Activated CD4-positive, alpha-beta memory T cell treated with anti-CD3 and anti-CD28 coated beads, Interleukin-2, amount 10 ng/mL, durations not matched to agents 7 days and 5 days (primary cell): ENCODE results near the gene FGF7. TPM values are rescaled to one million over a fixed set of nuclear protein-coding genes. Genes with fewer than 3 reads are reported as not detected.
"Not testable (repeated sequence)": the region's sequence is repeated elsewhere in the genome, so short reads cannot be mapped to it uniquely, and the experiment has no call there.

ENCODE experiments used
- CTCF ChIA-PET: fragments of 350-600 bp; sonication (Branson Sonifier 250); formaldehyde crosslinking; loops from one replicate; lab custom pipeline; 2021; ENCODE audit warnings: antibody characterized with exemption, inconsistent platforms; lab: Charles Lee
- POLR2A ChIA-PET: fragments of 350-600 bp; sonication (Branson Sonifier 250); formaldehyde crosslinking; loops from one replicate; lab custom pipeline; 2021; ENCODE audit warnings: antibody characterized with exemption; lab: Charles Lee
- DNase-seq: peaks from one replicate; pipeline ENCODE4 v3.0.0-alpha.2; 2020
- H3K27ac Mint-ChIP-seq: one replicate; pipeline ENCODE4 v1.8.0; 2021; ENCODE audit warnings: mild to moderate bottlenecking, mixed read lengths
- H3K27me3 Mint-ChIP-seq: one replicate; pipeline ENCODE4 v1.8.0; 2021; ENCODE audit warnings: mixed read lengths
- H3K36me3 Mint-ChIP-seq: one replicate; pipeline ENCODE4 v1.8.0; 2021; ENCODE audit warnings: low read depth, mixed read lengths
- H3K4me1 Mint-ChIP-seq: one replicate; pipeline ENCODE4 v1.8.0; 2021; ENCODE audit warnings: mixed read lengths
- H3K4me3 Mint-ChIP-seq: one replicate; pipeline ENCODE4 v1.8.0; 2021; ENCODE audit warnings: mild to moderate bottlenecking, mixed read lengths
- H3K9me3 Mint-ChIP-seq: one replicate; pipeline ENCODE4 v1.8.0; 2021; ENCODE audit warnings: mixed read lengths
- total RNA-seq, 2 experiments: library from RNA; stranded (reverse); gene quantifications; one replicate each; pipeline ENCODE4 v1.2.3, GENCODE V29; 2021

Gene FGF7, protein sequence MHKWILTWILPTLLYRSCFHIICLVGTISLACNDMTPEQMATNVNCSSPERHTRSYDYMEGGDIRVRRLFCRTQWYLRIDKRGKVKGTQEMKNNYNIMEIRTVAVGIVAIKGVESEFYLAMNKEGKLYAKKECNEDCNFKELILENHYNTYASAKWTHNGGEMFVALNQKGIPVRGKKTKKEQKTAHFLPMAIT
- not detected for total RNA-seq

DNA sequence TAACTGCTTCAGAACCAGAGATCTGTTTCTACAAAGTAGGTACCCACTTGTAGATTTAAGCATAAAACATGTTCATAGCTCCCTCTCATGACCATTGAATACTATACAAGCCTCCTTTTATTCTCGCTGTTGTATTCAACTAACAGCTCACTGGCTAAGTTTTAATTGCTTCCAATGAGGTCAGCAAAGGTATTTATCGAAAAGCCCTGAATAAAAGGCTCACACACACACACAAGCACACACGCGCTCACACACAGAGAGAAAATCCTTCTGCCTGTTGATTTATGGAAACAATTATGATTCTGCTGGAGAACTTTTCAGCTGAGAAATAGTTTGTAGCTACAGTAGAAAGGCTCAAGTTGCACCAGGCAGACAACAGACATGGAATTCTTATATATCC lies at the start of gene FGF7:
Gene FGF7 (plus strand): TSS at position 222 of the 400 bp plus-strand sequence. CDS start 1,056 bp downstream, outside the sequence.
- ChIA-PET CTCF (interaction anchor here (0.8 to 4.5 kb wide), 9 partner anchors 11 to 905 kb away, joined by 3 to 61 read pairs (median 5); no protein-coding TSS in a partner anchor), POLR2A (no interaction called here)
- Mint-ChIP-seq H3K27me3 (peaks cover 12% of the 10 kb centered on the region), H3K4me1 (no peaks in the 10 kb centered on the region), H3K27ac (no peak within 1 kb of the TSS), H3K9me3 (no peaks in the 10 kb centered on the region), H3K4me3 (no peak within 1 kb of the TSS), H3K36me3 (no peaks in the 10 kb centered on the region)
- no peak for DNase-seq

DNA sequence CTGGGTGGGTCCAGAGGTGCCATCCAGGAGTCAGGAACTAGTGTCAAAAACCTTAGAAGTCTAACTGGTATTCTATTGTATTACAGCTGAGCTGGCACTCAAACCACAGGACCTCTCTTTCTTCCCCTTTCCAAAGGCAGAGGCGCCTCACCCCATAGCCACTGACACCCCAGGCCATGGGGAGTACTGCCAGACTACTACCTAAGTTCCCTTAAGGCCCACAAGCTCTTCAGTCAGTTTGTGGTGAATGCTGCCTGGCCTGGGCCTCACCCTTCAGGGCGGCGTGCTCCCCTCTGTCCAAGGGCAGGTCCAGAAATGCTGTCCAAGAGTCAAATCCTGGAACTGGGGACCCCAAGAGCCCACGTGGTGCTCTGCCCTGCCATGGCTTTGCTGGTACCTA lies 43.0 kb upstream of the FGF7 start:
- peaks cover 12% of the 10 kb centered on the region for H3K27me3 Mint-ChIP-seq
- CTCF ChIA-PET, result no interaction called here

DNA sequence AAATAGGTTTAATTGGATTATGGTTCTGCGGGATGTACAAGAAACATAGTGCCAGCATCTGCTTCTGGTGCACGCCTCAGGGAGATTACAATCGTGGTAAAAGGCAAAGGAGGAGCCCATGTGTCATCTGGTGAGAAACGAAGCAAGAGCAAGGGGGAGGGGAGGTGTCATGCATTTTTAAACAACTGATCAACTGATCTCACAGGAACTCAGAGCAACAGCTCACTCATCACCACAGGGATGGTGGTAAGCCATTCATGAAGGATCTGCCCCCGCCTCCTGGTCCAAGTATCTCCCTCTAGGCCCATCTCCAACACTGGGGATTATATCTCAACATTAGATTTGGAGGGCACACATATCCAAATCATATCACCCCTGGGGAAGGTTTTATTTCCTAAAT lies 42.1 kb upstream of the FGF7 start:
- ChIA-PET CTCF (no interaction called here), POLR2A (no interaction called here)
- Mint-ChIP-seq H3K9me3 (no peaks in the 10 kb centered on the region), H3K27me3 (peaks cover 12% of the 10 kb centered on the region), H3K36me3 (no peaks in the 10 kb centered on the region), H3K4me3 (no peak overlapping the region), H3K27ac (no peak overlapping the region), H3K4me1 (no peaks in the 10 kb centered on the region)
- no peak for DNase-seq

More for the DNA sequence above, 43.0 kb upstream of the FGF7 start:
- no peaks in the 10 kb centered on the region for H3K4me1 Mint-ChIP-seq
- POLR2A ChIA-PET, result no interaction called here
- H3K4me3 Mint-ChIP-seq, result no peak overlapping the region
- no peak overlapping the region for H3K27ac Mint-ChIP-seq
- H3K36me3 Mint-ChIP-seq, result no peaks in the 10 kb centered on the region
- no peaks in the 10 kb centered on the region for H3K9me3 Mint-ChIP-seq
- DNase-seq, result no peak

DNA sequence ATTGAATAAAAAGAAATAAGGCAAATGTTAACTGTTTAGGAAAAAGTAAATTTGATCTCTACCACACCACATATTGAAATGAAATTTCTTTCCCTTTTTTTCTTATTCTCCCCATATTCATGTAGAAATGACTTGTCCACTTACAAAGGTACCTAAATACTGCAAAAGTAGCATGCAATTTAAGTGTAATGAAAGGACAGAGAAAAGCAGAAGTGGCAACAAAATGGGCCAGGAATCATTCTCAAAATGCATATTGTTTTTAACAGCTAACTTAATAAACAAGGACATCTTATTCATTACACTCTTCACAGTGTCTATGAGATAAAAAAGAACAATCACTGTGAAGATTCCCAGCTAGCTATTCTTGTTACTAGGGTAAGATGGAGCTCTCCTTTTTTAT lies 40.6 kb upstream of the FGF7 start:
- Mint-ChIP-seq H3K36me3 (no peaks in the 10 kb centered on the region), H3K4me3 (no peak overlapping the region), H3K27me3 (peaks cover 17% of the 10 kb centered on the region), H3K27ac (no peak overlapping the region), H3K4me1 (no peaks in the 10 kb centered on the region), H3K9me3 (no peaks in the 10 kb centered on the region)
- no peak for DNase-seq
- POLR2A ChIA-PET, result no interaction called here
- CTCF ChIA-PET, result no interaction called here

DNA sequence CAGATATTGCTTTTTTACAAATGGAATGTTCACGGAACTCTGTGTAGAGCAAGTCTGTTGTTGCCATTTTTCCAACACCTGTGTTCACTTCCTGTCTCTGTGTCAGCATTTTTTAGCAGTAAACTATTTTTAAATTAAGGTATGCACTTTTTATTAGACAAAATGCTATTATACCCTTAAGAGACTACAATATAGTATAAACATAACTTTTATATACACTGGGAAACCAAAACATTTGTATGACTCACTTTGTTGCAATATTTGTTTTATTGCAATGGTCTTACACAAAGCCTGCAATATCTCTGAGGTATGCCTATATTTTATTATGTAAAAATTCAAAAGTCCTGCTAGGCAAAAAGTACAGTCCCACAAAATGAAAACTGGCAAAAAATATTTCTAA lies 39.8 kb upstream of the FGF7 start:
- ChIA-PET POLR2A (no interaction called here), CTCF (no interaction called here)
- Mint-ChIP-seq H3K4me3 (no peak overlapping the region), H3K36me3 (no peaks in the 10 kb centered on the region), H3K27me3 (peaks cover 20% of the 10 kb centered on the region), H3K9me3 (no peaks in the 10 kb centered on the region), H3K27ac (no peak overlapping the region), H3K4me1 (no peaks in the 10 kb centered on the region)
- DNase-seq, result no peak

DNA sequence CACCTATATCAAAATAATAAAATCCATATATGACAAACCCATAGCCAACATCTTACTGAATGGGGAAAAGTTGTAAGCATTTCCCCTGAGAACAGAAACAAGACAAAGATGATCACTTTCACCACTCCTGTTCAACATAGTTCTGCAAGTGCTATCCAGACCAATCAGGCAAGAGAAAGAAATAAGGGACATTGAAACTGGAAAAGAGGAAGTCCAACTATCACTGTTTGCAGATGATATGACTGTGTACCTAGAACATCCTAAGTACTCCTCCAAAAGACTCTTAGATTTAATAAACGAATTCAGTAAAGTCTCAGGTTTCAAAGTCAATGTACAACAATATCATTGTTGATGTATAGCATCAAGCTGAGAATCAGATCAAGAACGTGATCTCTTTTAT lies 35.6 kb upstream of the FGF7 start:
- POLR2A ChIA-PET, result no interaction called here
- Mint-ChIP-seq H3K27me3 (peaks cover 30% of the 10 kb centered on the region), H3K36me3 (no peaks in the 10 kb centered on the region), H3K4me1 (no peaks in the 10 kb centered on the region), H3K9me3 (no peaks in the 10 kb centered on the region), H3K4me3 (no peak overlapping the region), H3K27ac (no peak overlapping the region)
- DNase-seq, result no peak
- CTCF ChIA-PET, result no interaction called here

DNA sequence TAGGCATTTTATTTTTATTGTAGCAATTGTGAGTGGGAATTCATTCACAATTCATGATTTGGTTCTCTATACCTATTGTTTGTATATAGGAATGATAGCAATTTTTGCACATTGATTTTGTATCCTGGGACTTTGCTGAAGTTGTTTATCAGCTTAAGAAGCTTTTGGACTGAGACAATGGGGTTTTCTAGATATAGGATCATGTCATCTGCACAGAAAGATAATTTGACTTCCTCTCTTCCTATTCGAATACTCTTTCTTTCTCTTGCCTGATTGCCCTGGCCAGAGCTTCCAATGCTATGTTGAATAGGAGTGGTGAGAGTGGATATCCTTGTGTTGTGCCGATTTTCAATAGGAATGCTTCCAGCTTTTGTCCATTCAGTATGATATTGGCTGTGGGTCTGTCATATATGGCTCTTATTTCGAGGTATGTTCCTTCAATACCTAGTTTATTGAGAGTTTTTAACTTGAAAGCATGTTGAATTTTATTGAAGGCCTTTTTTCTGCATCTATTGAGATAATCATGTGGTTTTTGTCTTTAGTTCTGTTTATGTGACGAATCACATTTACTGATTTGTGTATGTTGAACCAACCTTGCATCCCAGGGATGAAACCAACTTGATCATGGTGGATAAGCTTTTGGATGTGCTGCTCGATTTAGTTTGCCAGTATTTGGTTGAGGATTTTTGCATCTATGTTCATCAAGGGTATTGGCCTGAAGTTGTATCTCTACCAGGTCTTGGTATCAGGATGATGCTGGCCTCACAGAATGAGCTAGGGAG lies 20.3 kb upstream of the FGF7 start:
- H3K4me1 Mint-ChIP-seq, H3K36me3 Mint-ChIP-seq, H3K9me3 Mint-ChIP-seq, H3K27ac Mint-ChIP-seq, CTCF ChIA-PET, DNase-seq, POLR2A ChIA-PET, H3K4me3 Mint-ChIP-seq: not testable (repeated sequence)
- H3K27me3 Mint-ChIP-seq, result peaks cover 13% of the 10 kb centered on the region

DNA sequence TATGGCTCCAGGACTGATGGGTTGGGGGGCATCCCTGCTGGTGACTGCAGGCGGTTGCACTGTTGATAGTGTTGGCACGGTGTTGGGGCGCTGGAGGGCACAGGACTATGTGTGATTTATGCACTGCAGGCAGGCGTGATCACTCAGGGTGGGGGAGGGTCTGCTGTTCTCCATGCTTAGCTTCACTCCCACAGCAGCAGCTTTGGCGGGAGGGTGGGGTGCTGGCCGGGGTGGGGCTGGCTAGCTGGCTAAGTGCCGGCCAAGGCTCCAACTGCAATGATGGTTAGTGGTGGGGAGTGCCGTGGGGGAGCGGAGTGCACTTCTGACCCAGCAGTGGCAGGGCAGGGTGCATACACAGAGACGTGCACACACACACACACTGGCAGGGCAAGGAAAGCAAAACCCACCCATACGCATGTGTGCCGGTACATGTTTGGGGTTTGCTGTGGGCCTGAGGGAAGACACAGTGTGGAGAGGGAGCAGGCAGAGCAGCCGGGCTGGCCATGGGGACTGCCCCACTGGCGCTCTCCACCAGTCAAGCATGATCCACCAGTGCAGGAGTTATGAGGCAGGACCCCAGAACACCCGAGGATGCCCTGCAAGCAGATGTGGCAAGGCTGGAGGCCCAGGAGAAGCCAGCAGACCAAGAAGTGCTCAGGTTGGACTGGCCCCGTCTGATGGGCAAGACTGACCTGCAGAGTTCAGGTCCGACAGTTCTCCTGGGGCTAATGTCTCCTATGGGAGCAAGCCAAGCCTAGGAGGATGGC lies 16.5 kb upstream of the FGF7 start:
- Mint-ChIP-seq H3K4me1 (no peaks in the 10 kb centered on the region), H3K27me3 (peaks cover 26% of the 10 kb centered on the region), H3K36me3 (no peaks in the 10 kb centered on the region), H3K4me3 (no peak overlapping the region), H3K9me3 (peaks cover 1% of the 10 kb centered on the region), H3K27ac (no peak overlapping the region)
- POLR2A ChIA-PET, result no interaction called here
- no peak for DNase-seq
- CTCF ChIA-PET, result no interaction called here

DNA sequence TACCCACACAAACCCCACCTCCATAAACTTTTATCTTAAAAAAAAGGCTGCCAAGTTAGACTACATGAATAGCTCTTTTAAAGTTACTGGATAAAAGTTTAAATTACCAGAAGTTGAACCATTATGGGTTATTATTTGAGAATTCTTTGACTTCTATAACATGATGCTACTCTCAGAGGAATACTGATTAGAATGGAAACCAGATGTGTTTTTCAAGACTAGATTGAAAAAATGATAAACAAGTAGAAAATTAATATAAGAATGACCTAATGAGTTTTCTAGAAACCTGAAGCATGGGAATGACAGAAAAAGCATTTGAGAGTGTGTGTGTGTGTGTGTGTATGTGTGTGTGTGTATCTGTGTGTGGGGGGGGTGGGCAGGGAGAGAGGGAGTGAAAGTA lies 12.4 kb upstream of the FGF7 start:
- no peaks in the 10 kb centered on the region for H3K9me3 Mint-ChIP-seq
- no peak for DNase-seq
- H3K27ac Mint-ChIP-seq, result no peak overlapping the region
- no peaks in the 10 kb centered on the region for H3K4me1 Mint-ChIP-seq
- no peaks in the 10 kb centered on the region for H3K36me3 Mint-ChIP-seq
- peaks cover 20% of the 10 kb centered on the region for H3K27me3 Mint-ChIP-seq
- ChIA-PET POLR2A (no interaction called here), CTCF (no interaction called here)
- H3K4me3 Mint-ChIP-seq, result no peak overlapping the region

DNA sequence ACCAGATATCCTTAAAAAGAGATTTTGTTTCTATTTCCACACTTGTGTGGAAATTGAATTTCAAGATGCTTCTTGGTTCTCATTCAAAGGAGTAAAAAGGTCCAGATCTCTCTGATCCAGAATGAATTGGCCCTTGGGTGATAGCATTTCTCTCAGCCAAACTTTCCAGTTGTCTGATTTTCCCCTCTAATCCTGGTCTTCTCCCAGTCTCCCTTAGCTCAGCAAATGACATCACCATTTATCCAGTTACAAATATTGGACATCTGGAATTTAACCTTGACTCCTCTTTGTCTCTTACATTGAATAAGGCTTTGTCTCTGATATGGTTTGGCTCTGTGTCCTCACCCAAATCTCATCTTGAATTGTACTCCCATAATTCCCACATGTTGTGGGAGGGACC lies 10.2 kb upstream of the FGF7 start:
- Mint-ChIP-seq H3K27me3 (peaks cover 23% of the 10 kb centered on the region), H3K4me1 (no peaks in the 10 kb centered on the region), H3K36me3 (no peaks in the 10 kb centered on the region), H3K27ac (no peak overlapping the region), H3K9me3 (no peaks in the 10 kb centered on the region), H3K4me3 (no peak overlapping the region)
- ChIA-PET POLR2A (no interaction called here), CTCF (interaction anchor here (1.6 kb wide), 1 partner anchor 10 kb away, joined by 5 read pairs; no protein-coding TSS in a partner anchor)
- DNase-seq, result no peak

DNA sequence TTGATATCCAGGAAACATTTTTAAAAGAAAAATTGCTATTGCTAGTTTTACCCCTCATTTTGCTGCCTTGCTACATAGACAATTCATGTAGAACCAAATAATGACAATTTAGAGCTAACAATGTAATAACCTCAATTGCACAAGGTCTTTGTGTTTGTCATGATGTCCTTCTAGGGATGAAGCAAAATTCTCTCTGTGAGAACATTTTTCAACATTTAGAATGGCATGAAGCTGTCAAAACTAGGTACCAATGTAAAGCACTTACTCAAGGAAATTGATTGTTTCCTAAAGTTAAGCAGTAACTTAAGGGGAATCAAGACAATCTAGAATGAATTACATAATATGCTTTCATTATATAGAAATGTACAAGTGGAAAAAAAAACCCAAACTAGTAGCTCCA lies 7.9 kb upstream of the FGF7 start:
- no peaks in the 10 kb centered on the region for H3K36me3 Mint-ChIP-seq
- H3K9me3 Mint-ChIP-seq, result no peaks in the 10 kb centered on the region
- no peak for DNase-seq
- H3K27ac Mint-ChIP-seq, result no peak overlapping the region
- H3K4me1 Mint-ChIP-seq, result no peaks in the 10 kb centered on the region
- H3K4me3 Mint-ChIP-seq, result no peak overlapping the region
- peaks cover 17% of the 10 kb centered on the region for H3K27me3 Mint-ChIP-seq
- ChIA-PET CTCF (interaction anchor here (0.9 kb wide), 1 partner anchor 556 kb away, joined by 4 read pairs; no protein-coding TSS in a partner anchor), POLR2A (no interaction called here)

DNA sequence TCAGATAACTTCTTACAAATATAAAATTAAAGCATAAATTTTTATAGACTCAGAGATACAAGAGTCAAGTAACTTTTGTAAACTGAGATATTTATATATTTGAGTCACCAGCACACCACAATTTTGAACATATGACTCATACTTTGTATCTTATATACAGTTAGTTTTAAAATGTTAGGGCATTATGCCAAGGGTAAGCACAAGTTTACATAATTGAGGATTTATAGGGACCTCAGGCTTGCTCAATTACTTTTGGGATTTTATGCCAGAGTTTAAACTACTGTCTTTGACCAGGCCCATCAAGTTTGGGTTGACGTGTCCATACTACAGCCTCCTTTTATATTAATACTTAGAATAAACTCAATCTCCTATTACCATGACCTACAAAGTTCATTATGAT lies 7.4 kb upstream of the FGF7 start:
- ChIA-PET CTCF (interaction anchor here (0.9 kb wide), 1 partner anchor 556 kb away, joined by 4 read pairs; no protein-coding TSS in a partner anchor), POLR2A (no interaction called here)
- no peak for DNase-seq
- no peak overlapping the region for H3K4me3 Mint-ChIP-seq
- H3K4me1 Mint-ChIP-seq, result no peaks in the 10 kb centered on the region
- H3K9me3 Mint-ChIP-seq, result no peaks in the 10 kb centered on the region
- no peaks in the 10 kb centered on the region for H3K36me3 Mint-ChIP-seq
- H3K27ac Mint-ChIP-seq, result no peak overlapping the region
- H3K27me3 Mint-ChIP-seq, result peaks cover 15% of the 10 kb centered on the region

DNA sequence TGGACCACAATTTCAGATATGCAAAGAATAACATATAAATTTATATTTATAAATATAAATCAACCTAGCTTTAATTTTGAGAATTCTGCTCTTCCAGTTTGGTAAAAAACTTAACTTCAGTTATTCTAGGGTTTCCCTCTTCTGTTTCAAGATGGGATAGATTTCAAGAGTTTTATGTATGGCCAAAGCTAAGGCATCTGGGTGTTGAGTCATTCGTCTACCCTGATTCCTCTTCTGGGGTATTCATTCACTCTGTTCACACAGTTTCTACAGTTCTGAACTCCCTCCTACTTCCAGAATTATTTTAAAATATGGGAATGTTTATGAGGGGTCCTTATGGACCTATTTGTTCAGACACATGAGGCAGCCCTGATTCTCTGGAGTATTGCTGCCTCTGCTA lies 4.2 kb upstream of the FGF7 start:
- CTCF ChIA-PET, result interaction anchor here (1.6 kb wide), 1 partner anchor 183 kb away, joined by 9 read pairs; no protein-coding TSS in a partner anchor
- Mint-ChIP-seq H3K9me3 (no peaks in the 10 kb centered on the region), H3K4me1 (no peaks in the 10 kb centered on the region), H3K27ac (no peak overlapping the region), H3K36me3 (no peaks in the 10 kb centered on the region), H3K4me3 (no peak overlapping the region), H3K27me3 (peaks cover 13% of the 10 kb centered on the region)
- DNase-seq, result no peak
- POLR2A ChIA-PET, result no interaction called here
